K562 (cell line): ENCODE results near the gene TEX54. TPM values are rescaled to one million over a fixed set of nuclear protein-coding genes. Genes with fewer than 3 reads are reported as not detected.

Experiments used
- ATAC-seq: fragments of 200-7000 bp; cut with Tn5 transposase; 3 replicates; pipeline ENCODE4 v1.9.1; 2020; ENCODE audit warnings: moderate library complexity
- BruUV-seq: library from RNA; stranded (reverse); fragments of 400-500 nt; replicated peaks from 2 replicates; lab custom pipeline; 2021; lab: Mats Ljungman, UMichigan
- CTCF ChIA-PET: fragments of 300-600 bp; formaldehyde crosslinking; extraction: SDS; loops from one replicate; lab custom pipeline; 2021; ENCODE audit warnings: low intra/inter-chr PET ratio; lab: Yijun Ruan, JAX
- POLR2A ChIA-PET: fragments of 300-600, 350-650 bp; sonication (Branson Sonifier 250); formaldehyde crosslinking; extraction: SDS; loops from one replicate; lab custom pipeline; 2021; ENCODE audit warnings: antibody characterized with exemption, inconsistent platforms; lab: Yijun Ruan, JAX
- DNase-seq, 4 experiments: peaks; one replicate each; pipeline versions ENCODE4 v3.0.0 to v3.0.0-alpha.2; 2011 to 2018; ENCODE audit warnings: low spot score in 3 of 4, mixed read lengths in 3 of 4; ENCODE audit errors: extremely low read depth in 1 of 4
- FAIRE-seq: peaks from 2 replicates; lab custom pipeline; 2011; peaks lifted over from hg19 to GRCh38; lab: Jason Lieb, UNC
- H2AFZ ChIP-seq: 2 replicates; pipeline ENCODE4 v1.6.0; 2011; ENCODE audit warnings: low read depth, low read length, control low read depth, inconsistent platforms
- H3K27ac ChIP-seq: fragments of 200-600 bp; 3 replicates; pipeline ENCODE4 v1.8.0; 2011; ENCODE audit warnings: low read depth, mild to moderate bottlenecking, control low read depth, inconsistent platforms, low read length, moderate library complexity, mixed read lengths; ENCODE audit errors: extremely low read depth
- H3K27me3 ChIP-seq, 2 experiments: fragments of 300-600 bp in 1 of 2; 2 replicates in 1 of 2; 3 replicates in 1 of 2; pipeline versions ENCODE4 v1.6.0 to v1.8.0; 2011; ENCODE audit warnings: inconsistent platforms in 2 of 2, low read length in 2 of 2, mild to moderate bottlenecking in 1 of 2, mixed read lengths in 1 of 2, moderate library complexity in 1 of 2; ENCODE audit not compliant: control insufficient read depth in 2 of 2, insufficient read depth in 2 of 2
- H3K36me3 ChIP-seq: fragments of 300-600 bp; 3 replicates; pipeline ENCODE4 v1.8.0; 2011; ENCODE audit warnings: mild to moderate bottlenecking, low read length, inconsistent platforms; ENCODE audit not compliant: control insufficient read depth, insufficient read depth
- H3K4me1 ChIP-seq, 2 experiments: fragments of 200-600 bp in 1 of 2; replicated peaks in 1 of 2; 2 replicates in 1 of 2; 3 replicates in 1 of 2; pipeline versions ENCODE4 v1.5.1 to v1.8.0; 2011; ENCODE audit warnings: inconsistent platforms in 2 of 2, low read length in 2 of 2, mild to moderate bottlenecking in 1 of 2, mixed read lengths in 1 of 2, moderate library complexity in 1 of 2; ENCODE audit not compliant: control insufficient read depth in 2 of 2, insufficient read depth in 2 of 2
- H3K4me2 ChIP-seq: 2 replicates; pipeline ENCODE4 v1.6.1; 2011; ENCODE audit warnings: low read length, control low read depth, inconsistent platforms, mixed read lengths; ENCODE audit not compliant: insufficient read depth
- H3K4me3 ChIP-seq: fragments of 200-600 bp; sonication (generic), shearing (Covaris generic); 2 replicates; pipeline ENCODE4 v1.5.1; 2016; ENCODE audit warnings: control low read depth, inconsistent platforms
- H3K79me2 ChIP-seq: fragments of 200-600 bp; 3 replicates; pipeline ENCODE4 v1.8.0; 2011; ENCODE audit warnings: low read length, inconsistent platforms; ENCODE audit not compliant: control insufficient read depth, insufficient read depth
- H3K9ac ChIP-seq, 2 experiments: 2 replicates each; pipeline versions ENCODE4 v1.6.0 to v1.6.1; 2011; ENCODE audit warnings: low read depth in 2 of 2, low read length in 2 of 2, control low read depth in 1 of 2, inconsistent platforms in 1 of 2, mild to moderate bottlenecking in 1 of 2, mixed read lengths in 1 of 2; ENCODE audit not compliant: insufficient read depth in 1 of 2
- H3K9me1 ChIP-seq: one replicate; pipeline ENCODE4 v1.6.0; 2011; ENCODE audit warnings: inconsistent platforms, mild to moderate bottlenecking, low read length, moderate library complexity; ENCODE audit not compliant: control insufficient read depth, insufficient read depth
- H3K9me3 ChIP-seq: replicated peaks from 2 replicates; pipeline ENCODE4 v1.5.1; 2011; ENCODE audit warnings: low read depth, low read length, inconsistent platforms; ENCODE audit not compliant: control insufficient read depth, insufficient read depth
- H4K20me1 ChIP-seq: replicated peaks from 2 replicates; pipeline ENCODE4 v1.6.1; 2011; ENCODE audit warnings: low read length, inconsistent platforms, mixed read lengths; ENCODE audit not compliant: control insufficient read depth, insufficient read depth
- HNRNPK ChIP-seq: fragments of 200-400 bp; formaldehyde crosslinking; IDR thresholded peaks from one replicate; pipeline ENCODE4 v1.6.1; 2018; ENCODE audit warnings: mild to moderate bottlenecking, low read depth, low read length; ENCODE audit not compliant: poor library complexity, severe bottlenecking
- KDM4B ChIP-seq, 2 experiments: fragments of 450-650 bp in 1 of 2; sonication (generic) in 1 of 2; IDR thresholded peaks; 2 replicates each; pipeline ENCODE4 v1.6.1; 2016 to 2017; ENCODE audit warnings: borderline replicate concordance in 2 of 2, antibody characterized with exemption in 1 of 2, low read depth in 1 of 2, mild to moderate bottlenecking in 1 of 2
- NFIC ChIP-seq: fragments of 450-650 bp; IDR thresholded peaks from 2 replicates; pipeline ENCODE4 v1.6.1; 2017; ENCODE audit warnings: mild to moderate bottlenecking, inconsistent platforms
- ZNF146 ChIP-seq: IDR thresholded peaks from one replicate; pipeline ENCODE4 v1.6.1; 2018; ENCODE audit warnings: missing compliant biosample characterization; ENCODE audit not compliant: unreplicated experiment
- WGBS: fragments of 100-300 bp; shearing (Covaris generic); methylation state at CpG from one replicate; pipeline ENCODE4 v1.1.6; 2016; ENCODE audit warnings: low coverage, mixed read lengths; ENCODE audit not compliant: insufficient coverage; ENCODE audit errors: missing lambda C conversion rate; 5-methylcytosine and 5-hydroxymethylcytosine counted together
- in situ Hi-C: fragments of 300-500 bp; cut with MboI; formaldehyde crosslinking; loops from 4 replicates; pipeline ENCODE4 v1.15.0; 2018; ENCODE audit warnings: inconsistent platforms, mixed read lengths
- intact Hi-C: fragments of 100-400 bp; cut with micrococcal nuclease; formaldehyde crosslinking; loops from 2 replicates; pipeline ENCODE4 v1.14.2; 2022
- polyA plus RNA-seq, 8 experiments: library from polyadenylated mRNA; depleted of rRNA in 4 of 8; stranded (reverse) in 5 of 8; unstranded in 3 of 8; fragments of >200 nt; fragmentation: Nextera tagmentation in 2 of 8; fragmentation: Illumina TruSeq in 1 of 8; extraction: Ambion mirVana in 2 of 8; extraction: Trizol in 1 of 8; gene quantifications; 2 replicates each; pipeline versions ENCODE4 v1.2.1 to v1.2.3, GENCODE V29; 2011 to 2014; ENCODE audit warnings: inconsistent platforms in 1 of 8, missing spikeins in 1 of 8
- total RNA-seq, 7 experiments: library from RNA; depleted of rRNA in 6 of 7; stranded (reverse); fragments of >200 nt in 6 of 7; fragmentation: Illumina TruSeq in 2 of 7; extraction: Trizol in 2 of 7; gene quantifications; 2 replicates each; pipeline versions ENCODE4 v1.2.1 to v1.2.3, GENCODE V29; 2011 to 2021; ENCODE audit warnings: low replicate concordance in 1 of 7
- TF ChIP-seq, protein P1 (sequence below): sonication (generic); formaldehyde crosslinking; IDR thresholded peaks from 2 replicates; pipeline ENCODE4 v1.4.0; 2020; ENCODE audit warnings: mild to moderate bottlenecking, missing genetic modification reagents
- TF ChIP-seq, protein P2 (sequence below): fragments of 450-650 bp; formaldehyde crosslinking; IDR thresholded peaks from 2 replicates; pipeline ENCODE4 v1.4.0; 2022; ENCODE audit warnings: mild to moderate bottlenecking, moderate library complexity
- TF ChIP-seq, protein P3 (sequence below), 2 experiments: IDR thresholded peaks; 2 replicates each; pipeline ENCODE4 v1.6.1; 2012; ENCODE audit warnings: improper control_type of control experiment in 2 of 2, low read depth in 2 of 2, low read length in 2 of 2, borderline replicate concordance in 1 of 2
- TF ChIP-seq, protein P4 (sequence below): fragments of 450-650 bp; IDR thresholded peaks from 2 replicates; pipeline ENCODE4 v1.6.1; 2018; ENCODE audit not compliant: partially characterized antibody

Gene TEX54
- total and polyA plus RNA-seq, 9 of the 15 experiments (the other 6 are each of a cell fraction or from before 2014, with no cell fraction given), result not detected

DNA sequence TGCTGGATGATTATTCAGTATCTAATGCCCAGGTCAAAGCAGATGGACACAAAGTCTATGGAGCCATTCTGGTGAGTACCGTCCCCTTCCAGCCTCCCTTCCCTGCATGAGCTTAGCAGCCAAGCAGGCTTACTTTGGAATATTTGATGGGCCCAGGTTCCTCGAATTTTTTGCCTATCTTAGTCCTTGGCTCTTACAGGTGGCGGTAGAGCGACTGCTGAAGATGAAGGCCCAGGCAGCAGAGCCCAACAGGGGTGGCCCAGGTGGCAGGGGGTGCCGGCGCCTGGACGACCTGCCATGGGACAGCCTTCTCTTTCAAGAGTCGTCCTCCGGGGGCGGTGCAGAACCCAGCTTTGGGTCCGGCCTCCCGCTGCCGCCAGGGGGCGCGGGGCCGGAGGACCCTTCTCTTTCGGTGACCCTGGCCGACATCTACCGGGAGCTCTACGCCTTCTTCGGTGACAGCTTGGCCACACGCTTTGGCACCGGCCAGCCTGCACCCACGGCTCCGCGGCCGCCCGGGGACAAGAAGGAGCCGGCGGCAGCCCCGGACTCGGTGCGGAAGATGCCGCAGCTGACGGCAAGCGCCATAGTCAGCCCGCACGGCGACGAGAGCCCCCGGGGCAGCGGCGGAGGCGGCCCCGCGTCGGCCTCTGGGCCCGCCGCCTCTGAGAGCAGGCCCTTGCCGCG is 46.2 kb downstream of the TEX54 start:
- Histone ChIP-seq H3K36me3 (peaks cover 53% of the 10 kb centered on the region; the same call in 2 of the 3 replicates), H3K9ac (peak overlapping the region; percentile 68 to 99), H3K9me1 (no peaks in the 10 kb centered on the region), H3K4me3 (peak overlapping the region; percentile 82), H3K79me2 (peaks cover 51% of the 10 kb centered on the region), H3K9me3 (no peaks in the 10 kb centered on the region), H3K27me3 (no peaks in the 10 kb centered on the region), H2AFZ (peak overlapping the region; percentile 82), H3K4me1 (peaks cover 22 to 25% of the 10 kb centered on the region in 2 experiments), H3K27ac (peak overlapping the region; percentile 92), H4K20me1 (no peaks in the 10 kb centered on the region), H3K4me2 (peak overlapping the region; percentile 92)
- in situ Hi-C loops (no loop called here), intact Hi-C loops (loop anchor here (1.0 to 2.0 kb wide), 6 partner anchors 46 to 238 kb away; partner anchors contain the start of genes HNRNPUL2, SLC3A2, STX5 and TEX54)
- FAIRE-seq (no peak), DNase-seq (peak; percentile 82 to 94 (median 87)), ATAC-seq (peak; percentile 80)
- ChIA-PET CTCF (interaction anchor here (0.6 to 4.5 kb wide), 7 partner anchors 54 to 237 kb away, joined by 3 to 51 read pairs (median 6); partner anchors contain the start of gene SLC3A2), POLR2A (interaction anchor here (0.6 to 11.4 kb wide), 32 partner anchors 8 to 615 kb away, joined by 3 to 116 read pairs (median 4); partner anchors contain the start of genes C11orf98, CSKMT, HNRNPUL2 and LBHD1)
- under 1% methylated on average over 31 of the region's 51 CpGs for WGBS
- no TSS peak for BruUV-seq
- TF ChIP-seq KDM4B (IDR thresholded peaks at IDR 0.05; ENCODE audit: borderline replicate concordance in 2 of 2, low read depth in 1 of 2), result no peak
- TF ChIP-seq, protein P1, sequence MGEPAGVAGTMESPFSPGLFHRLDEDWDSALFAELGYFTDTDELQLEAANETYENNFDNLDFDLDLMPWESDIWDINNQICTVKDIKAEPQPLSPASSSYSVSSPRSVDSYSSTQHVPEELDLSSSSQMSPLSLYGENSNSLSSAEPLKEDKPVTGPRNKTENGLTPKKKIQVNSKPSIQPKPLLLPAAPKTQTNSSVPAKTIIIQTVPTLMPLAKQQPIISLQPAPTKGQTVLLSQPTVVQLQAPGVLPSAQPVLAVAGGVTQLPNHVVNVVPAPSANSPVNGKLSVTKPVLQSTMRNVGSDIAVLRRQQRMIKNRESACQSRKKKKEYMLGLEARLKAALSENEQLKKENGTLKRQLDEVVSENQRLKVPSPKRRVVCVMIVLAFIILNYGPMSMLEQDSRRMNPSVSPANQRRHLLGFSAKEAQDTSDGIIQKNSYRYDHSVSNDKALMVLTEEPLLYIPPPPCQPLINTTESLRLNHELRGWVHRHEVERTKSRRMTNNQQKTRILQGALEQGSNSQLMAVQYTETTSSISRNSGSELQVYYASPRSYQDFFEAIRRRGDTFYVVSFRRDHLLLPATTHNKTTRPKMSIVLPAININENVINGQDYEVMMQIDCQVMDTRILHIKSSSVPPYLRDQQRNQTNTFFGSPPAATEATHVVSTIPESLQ, result no peak
- no peak for TF ChIP-seq HNRNPK
- TF ChIP-seq, protein P2, sequence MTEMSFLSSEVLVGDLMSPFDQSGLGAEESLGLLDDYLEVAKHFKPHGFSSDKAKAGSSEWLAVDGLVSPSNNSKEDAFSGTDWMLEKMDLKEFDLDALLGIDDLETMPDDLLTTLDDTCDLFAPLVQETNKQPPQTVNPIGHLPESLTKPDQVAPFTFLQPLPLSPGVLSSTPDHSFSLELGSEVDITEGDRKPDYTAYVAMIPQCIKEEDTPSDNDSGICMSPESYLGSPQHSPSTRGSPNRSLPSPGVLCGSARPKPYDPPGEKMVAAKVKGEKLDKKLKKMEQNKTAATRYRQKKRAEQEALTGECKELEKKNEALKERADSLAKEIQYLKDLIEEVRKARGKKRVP (CRISPR knock-in tag), result no peak
- peak; percentile 1 for TF ChIP-seq ZNF146
- TF ChIP-seq NFIC, result peak; percentile 12; the same call in 1 of the 2 replicates
- TF ChIP-seq, protein P3, sequence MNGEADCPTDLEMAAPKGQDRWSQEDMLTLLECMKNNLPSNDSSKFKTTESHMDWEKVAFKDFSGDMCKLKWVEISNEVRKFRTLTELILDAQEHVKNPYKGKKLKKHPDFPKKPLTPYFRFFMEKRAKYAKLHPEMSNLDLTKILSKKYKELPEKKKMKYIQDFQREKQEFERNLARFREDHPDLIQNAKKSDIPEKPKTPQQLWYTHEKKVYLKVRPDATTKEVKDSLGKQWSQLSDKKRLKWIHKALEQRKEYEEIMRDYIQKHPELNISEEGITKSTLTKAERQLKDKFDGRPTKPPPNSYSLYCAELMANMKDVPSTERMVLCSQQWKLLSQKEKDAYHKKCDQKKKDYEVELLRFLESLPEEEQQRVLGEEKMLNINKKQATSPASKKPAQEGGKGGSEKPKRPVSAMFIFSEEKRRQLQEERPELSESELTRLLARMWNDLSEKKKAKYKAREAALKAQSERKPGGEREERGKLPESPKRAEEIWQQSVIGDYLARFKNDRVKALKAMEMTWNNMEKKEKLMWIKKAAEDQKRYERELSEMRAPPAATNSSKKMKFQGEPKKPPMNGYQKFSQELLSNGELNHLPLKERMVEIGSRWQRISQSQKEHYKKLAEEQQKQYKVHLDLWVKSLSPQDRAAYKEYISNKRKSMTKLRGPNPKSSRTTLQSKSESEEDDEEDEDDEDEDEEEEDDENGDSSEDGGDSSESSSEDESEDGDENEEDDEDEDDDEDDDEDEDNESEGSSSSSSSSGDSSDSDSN (IDR thresholded peaks at IDR 0.05; ENCODE audit: borderline replicate concordance in 1 of 2, low read depth in 2 of 2, low read length in 2 of 2), result peak; percentile 85 to 93; a peak in 3 of 4 replicates
- TF ChIP-seq, protein P4, sequence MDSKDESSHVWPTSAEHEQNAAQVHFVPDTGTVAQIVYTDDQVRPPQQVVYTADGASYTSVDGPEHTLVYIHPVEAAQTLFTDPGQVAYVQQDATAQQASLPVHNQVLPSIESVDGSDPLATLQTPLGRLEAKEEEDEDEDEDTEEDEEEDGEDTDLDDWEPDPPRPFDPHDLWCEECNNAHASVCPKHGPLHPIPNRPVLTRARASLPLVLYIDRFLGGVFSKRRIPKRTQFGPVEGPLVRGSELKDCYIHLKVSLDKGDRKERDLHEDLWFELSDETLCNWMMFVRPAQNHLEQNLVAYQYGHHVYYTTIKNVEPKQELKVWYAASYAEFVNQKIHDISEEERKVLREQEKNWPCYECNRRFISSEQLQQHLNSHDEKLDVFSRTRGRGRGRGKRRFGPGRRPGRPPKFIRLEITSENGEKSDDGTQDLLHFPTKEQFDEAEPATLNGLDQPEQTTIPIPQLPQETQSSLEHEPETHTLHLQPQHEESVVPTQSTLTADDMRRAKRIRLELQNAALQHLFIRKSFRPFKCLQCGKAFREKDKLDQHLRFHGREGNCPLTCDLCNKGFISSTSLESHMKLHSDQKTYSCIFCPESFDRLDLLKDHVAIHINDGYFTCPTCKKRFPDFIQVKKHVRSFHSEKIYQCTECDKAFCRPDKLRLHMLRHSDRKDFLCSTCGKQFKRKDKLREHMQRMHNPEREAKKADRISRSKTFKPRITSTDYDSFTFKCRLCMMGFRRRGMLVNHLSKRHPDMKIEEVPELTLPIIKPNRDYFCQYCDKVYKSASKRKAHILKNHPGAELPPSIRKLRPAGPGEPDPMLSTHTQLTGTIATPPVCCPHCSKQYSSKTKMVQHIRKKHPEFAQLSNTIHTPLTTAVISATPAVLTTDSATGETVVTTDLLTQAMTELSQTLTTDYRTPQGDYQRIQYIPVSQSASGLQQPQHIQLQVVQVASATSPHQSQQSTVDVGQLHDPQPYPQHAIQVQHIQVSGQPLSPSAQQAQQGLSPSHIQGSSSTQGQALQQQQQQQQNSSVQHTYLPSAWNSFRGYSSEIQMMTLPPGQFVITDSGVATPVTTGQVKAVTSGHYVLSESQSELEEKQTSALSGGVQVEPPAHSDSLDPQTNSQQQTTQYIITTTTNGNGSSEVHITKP, result peak; percentile 34
